Activated CD8-positive, alpha-beta T cell treated with anti-CD3 and anti-CD28 coated beads for 36 hours (primary cell): Measurements from ENCODE around the gene KCNRG. TPM values are rescaled to one million over a fixed set of nuclear protein-coding genes. Genes with fewer than 3 reads are reported as not detected.

Experiments
- ATAC-seq: fragments of 200-7000 bp; cut with Tn5 transposase; one replicate; pipeline ENCODE4 v1.10.0; 2021; ENCODE audit warnings: mild to moderate bottlenecking, moderate library complexity
- CTCF ChIA-PET: fragments of 350-600 bp; sonication (Branson Sonifier 250); formaldehyde crosslinking; loops from one replicate; lab custom pipeline; 2021; ENCODE audit warnings: antibody characterized with exemption; lab: Charles Lee
- POLR2A ChIA-PET: fragments of 350-600 bp; sonication (Branson Sonifier 250); formaldehyde crosslinking; loops from one replicate; lab custom pipeline; 2021; ENCODE audit warnings: antibody characterized with exemption; lab: Charles Lee
- DNase-seq: peaks from one replicate; pipeline ENCODE4 v3.0.0-alpha.2; 2020
- H3K27ac Mint-ChIP-seq: one replicate; pipeline ENCODE4 v1.8.0; 2021; ENCODE audit warnings: mild to moderate bottlenecking, mixed read lengths
- H3K27me3 Mint-ChIP-seq: one replicate; pipeline ENCODE4 v1.8.0; 2021; ENCODE audit warnings: mixed read lengths
- H3K36me3 Mint-ChIP-seq: one replicate; pipeline ENCODE4 v1.8.0; 2021; ENCODE audit warnings: low read depth, mixed read lengths
- H3K4me1 Mint-ChIP-seq: one replicate; pipeline ENCODE4 v1.8.0; 2021; ENCODE audit warnings: low read depth, mixed read lengths
- H3K4me3 Mint-ChIP-seq: one replicate; pipeline ENCODE4 v1.8.0; 2021; ENCODE audit warnings: mild to moderate bottlenecking, moderate library complexity, mixed read lengths
- H3K9me3 Mint-ChIP-seq: one replicate; pipeline ENCODE4 v1.8.0; 2021; ENCODE audit warnings: mixed read lengths
- CTCF ChIP-seq: fragments of 200-600 bp; IDR thresholded peaks from one replicate; pipeline ENCODE4 v1.8.0; 2022; ENCODE audit warnings: antibody characterized with exemption, mild to moderate bottlenecking
- intact Hi-C: fragments of 100-400 bp; cut with micrococcal nuclease; formaldehyde crosslinking; loops from one replicate; pipeline ENCODE4 v1.10.0; 2022
- total RNA-seq, 2 experiments: library from RNA; stranded (reverse); gene quantifications; one replicate each; pipeline ENCODE4 v1.2.3, GENCODE V29; 2021

The KCNRG gene
- total RNA-seq, 2 experiments from 2014 or later = 0.18 to 0.36 TPM

- peaks cover 21% of the 10 kb centered on the region for H3K4me1 Mint-ChIP-seq
- ChIA-PET POLR2A (interaction anchor here (0.6 to 1.5 kb wide), 2 partner anchors 9 to 38 kb away, joined by 3 to 4 read pairs; partner anchors contain the start of gene TRIM13), CTCF (interaction anchor here (0.7 to 1.6 kb wide), 4 partner anchors 10 to 73 kb away, joined by 3 to 4 read pairs (median 4); partner anchors contain the start of gene TRIM13)
- no peak for TF ChIP-seq CTCF
- no peaks in the 10 kb centered on the region for H3K27me3 Mint-ChIP-seq
- intact Hi-C loops = no loop called here
- peaks cover 46% of the 10 kb centered on the region for H3K36me3 Mint-ChIP-seq
- no peak overlapping the region for H3K4me3 Mint-ChIP-seq
- no peaks in the 10 kb centered on the region for H3K9me3 Mint-ChIP-seq
- peak overlapping the region; percentile 46 for H3K27ac Mint-ChIP-seq
- no peak for DNase-seq
- ATAC-seq = no peak
Observed at GRCh38 chr13:50006426-50007135, 8.7 kb upstream of the KCNRG start.

- TF ChIP-seq CTCF = no peak
- Mint-ChIP-seq H3K36me3 (peaks cover 54% of the 10 kb centered on the region), H3K4me1 (peaks cover 23% of the 10 kb centered on the region), H3K9me3 (no peaks in the 10 kb centered on the region), H3K27ac (peak overlapping the region; percentile 8), H3K27me3 (no peaks in the 10 kb centered on the region), H3K4me3 (no peak overlapping the region)
- intact Hi-C loops = no loop called here
- ATAC-seq = no peak
- ChIA-PET POLR2A (interaction anchor here (0.5 to 2.1 kb wide), 3 partner anchors 14 to 215 kb away, joined by 3 to 10 read pairs (median 3); partner anchors contain the start of gene TRIM13), CTCF (interaction anchor here (1.1 to 1.7 kb wide), 3 partner anchors 14 to 35 kb away, joined by 3 to 4 read pairs (median 3); partner anchors contain the start of gene TRIM13)
- no peak for DNase-seq
Observed at GRCh38 chr13:50011461-50011860, 3.8 kb upstream of the KCNRG start.

GRCh38 chr13:50012396-50013169, 2.7 kb upstream of the KCNRG start:
- Mint-ChIP-seq H3K27ac (no peak overlapping the region), H3K27me3 (no peaks in the 10 kb centered on the region), H3K9me3 (no peaks in the 10 kb centered on the region), H3K4me3 (no peak overlapping the region), H3K4me1 (peaks cover 23% of the 10 kb centered on the region), H3K36me3 (peaks cover 52% of the 10 kb centered on the region)
- POLR2A ChIA-PET = interaction anchor here (2.1 kb wide), 1 partner anchor 15 kb away, joined by 10 read pairs; the partner anchor contains the start of gene TRIM13
- intact Hi-C loops = no loop called here
- no peak for TF ChIP-seq CTCF
- DNase-seq = no peak
- no peak for ATAC-seq
- CTCF ChIA-PET = interaction anchor here (1.0 to 1.7 kb wide), 2 partner anchors 10 to 36 kb away, joined by 3 read pairs; no protein-coding TSS in a partner anchor

GRCh38 chr13:50014386-50014785, 858 bp upstream of the KCNRG start:
- H3K9me3 Mint-ChIP-seq = no peaks in the 10 kb centered on the region
- POLR2A ChIA-PET = interaction anchor here (0.6 kb wide), 1 partner anchor 17 kb away, joined by 3 read pairs; no protein-coding TSS in a partner anchor
- no peak overlapping the region for H3K4me3 Mint-ChIP-seq
- no peaks in the 10 kb centered on the region for H3K27me3 Mint-ChIP-seq
- ATAC-seq (no peak), DNase-seq (no peak)
- intact Hi-C loops = no loop called here
- H3K36me3 Mint-ChIP-seq = peaks cover 60% of the 10 kb centered on the region
- CTCF ChIA-PET = interaction anchor here (1.0 to 3.3 kb wide), 5 partner anchors 11 to 66 kb away, joined by 3 to 14 read pairs (median 4); no protein-coding TSS in a partner anchor
- H3K27ac Mint-ChIP-seq = no peak overlapping the region
- H3K4me1 Mint-ChIP-seq = peaks cover 23% of the 10 kb centered on the region
- TF ChIP-seq CTCF = no peak
